HepG2 (cell line): ENCODE measurements around the gene ETV3L. TPM values are rescaled to one million over a fixed set of nuclear protein-coding genes. Genes with fewer than 3 reads are reported as not detected.

Experiments
- ATAC-seq: fragments of 200-7000 bp; cut with Tn5 transposase; 3 replicates; pipeline ENCODE4 v1.9.1; 2020; ENCODE audit warnings: mild to moderate bottlenecking, moderate library complexity
- BruUV-seq: library from RNA; stranded (reverse); fragments of 400-500 nt; replicated peaks from 2 replicates; lab custom pipeline; 2021; lab: Mats Ljungman, UMichigan
- CTCF ChIA-PET: fragments of 300-600 bp; formaldehyde crosslinking; extraction: SDS; loops from one replicate; lab custom pipeline; 2021; ENCODE audit warnings: low total read pairs, inconsistent platforms, low intra/inter-chr PET ratio; lab: Yijun Ruan, JAX
- POLR2A ChIA-PET: fragments of 350-600 bp; sonication (Branson Sonifier 250); formaldehyde crosslinking; loops from one replicate; lab custom pipeline; 2020; ENCODE audit warnings: antibody characterized with exemption, inconsistent platforms; lab: Yijun Ruan, JAX
- DNase-seq: peaks from one replicate; pipeline ENCODE4 v3.0.0-alpha.2; 2015; ENCODE audit warnings: low spot score
- FAIRE-seq: peaks from 3 replicates; lab custom pipeline; 2011; peaks lifted over from hg19 to GRCh38; lab: Jason Lieb, UNC
- H2AFZ ChIP-seq: one replicate; pipeline ENCODE4 v1.6.1; 2011; ENCODE audit warnings: low read length, inconsistent platforms
- H3K27ac ChIP-seq: fragments of 300-600 bp; 3 replicates; pipeline ENCODE4 v1.8.0; 2011; ENCODE audit warnings: mixed run types, mild to moderate bottlenecking, mixed read lengths, low read length, inconsistent platforms; ENCODE audit not compliant: insufficient read depth; ENCODE audit errors: extremely low read length
- H3K27me3 ChIP-seq, 2 experiments: fragments of 200-600 bp in 1 of 2; 2 replicates in 1 of 2; 3 replicates in 1 of 2; pipeline versions ENCODE4 v1.6.0 to v1.8.0; 2011; ENCODE audit warnings: low read length in 2 of 2, mild to moderate bottlenecking in 2 of 2, moderate library complexity in 2 of 2, inconsistent platforms in 1 of 2; ENCODE audit not compliant: insufficient read depth in 2 of 2, control insufficient read depth in 1 of 2
- H3K36me3 ChIP-seq, 2 experiments: fragments of 200-600 bp in 1 of 2; replicated peaks in 1 of 2; 2 replicates in 1 of 2; 3 replicates in 1 of 2; pipeline versions ENCODE4 v1.5.1 to v1.8.0; 2011; ENCODE audit warnings: low read length in 2 of 2, inconsistent platforms in 1 of 2; ENCODE audit not compliant: insufficient read depth in 2 of 2, control insufficient read depth in 1 of 2
- H3K4me1 ChIP-seq: 2 replicates; pipeline ENCODE4 v1.5.1; 2012; ENCODE audit warnings: low read length, inconsistent platforms; ENCODE audit not compliant: insufficient read depth
- H3K4me2 ChIP-seq: 2 replicates; pipeline ENCODE4 v1.6.0; 2011; ENCODE audit warnings: low read depth, low read length, inconsistent platforms
- H3K4me3 ChIP-seq, 3 experiments: fragments of 200-600 bp in 1 of 3; sonication (generic), shearing (Covaris generic) in 1 of 3; replicated peaks in 1 of 3; 2 replicates each; pipeline ENCODE4 v1.5.1; 2011 to 2016; ENCODE audit warnings: low read length in 3 of 3, inconsistent platforms in 2 of 3, low read depth in 2 of 3, mild to moderate bottlenecking in 2 of 3, control low read depth in 1 of 3, mixed read lengths in 1 of 3; ENCODE audit not compliant: insufficient read depth in 1 of 3
- H3K79me2 ChIP-seq: one replicate; pipeline ENCODE4 v1.6.1; 2011; ENCODE audit warnings: low read length, inconsistent platforms; ENCODE audit not compliant: insufficient read depth
- H3K9ac ChIP-seq: 2 replicates; pipeline ENCODE4 v1.6.0; 2011; ENCODE audit warnings: mild to moderate bottlenecking, low read depth, low read length, inconsistent platforms; ENCODE audit not compliant: insufficient read depth
- H3K9me3 ChIP-seq: 2 replicates; pipeline ENCODE4 v1.5.1; 2012; ENCODE audit warnings: mild to moderate bottlenecking, low read length
- H4K20me1 ChIP-seq: 2 replicates; pipeline ENCODE4 v1.6.0; 2011; ENCODE audit warnings: inconsistent platforms, mild to moderate bottlenecking, low read length, moderate library complexity; ENCODE audit not compliant: insufficient read depth
- EEA1 ChIP-seq: sonication (generic); formaldehyde crosslinking; IDR thresholded peaks from 2 replicates; pipeline ENCODE4 v1.5.1; 2020; ENCODE audit warnings: mild to moderate bottlenecking, missing genetic modification reagents, borderline replicate concordance
- GRHL1 ChIP-seq: sonication (generic); formaldehyde crosslinking; conservative IDR thresholded peaks from 2 replicates; pipeline ENCODE4 v1.8.0; 2022; ENCODE audit warnings: missing genetic modification reagents
- MBD4 ChIP-seq: IDR thresholded peaks from 2 replicates; pipeline ENCODE4 v1.6.1; 2012; ENCODE audit warnings: low read length, inconsistent platforms, borderline replicate concordance
- MIXL1 ChIP-seq: IDR thresholded peaks from 2 replicates; pipeline ENCODE4 v1.6.1; 2016
- PRDM15 ChIP-seq: sonication (generic); formaldehyde crosslinking; IDR thresholded peaks from 2 replicates; pipeline ENCODE4 v1.4.0; 2020; ENCODE audit warnings: missing genetic modification reagents
- SMARCE1 ChIP-seq: fragments of 450-650 bp; IDR thresholded peaks from 2 replicates; pipeline ENCODE4 v1.6.1; 2017; ENCODE audit warnings: borderline replicate concordance
- SOX6 ChIP-seq, 2 experiments: fragments of 450-650 bp in 1 of 2; sonication (generic) in 1 of 2; formaldehyde crosslinking in 1 of 2; IDR thresholded peaks; 2 replicates each; pipeline versions ENCODE4 v1.4.0 to v1.6.1; 2017 to 2020; ENCODE audit warnings: antibody characterized with exemption in 1 of 2, mild to moderate bottlenecking in 1 of 2, missing genetic modification reagents in 1 of 2
- TAF1 ChIP-seq: sonication (generic); formaldehyde crosslinking; IDR thresholded peaks from 2 replicates; pipeline ENCODE4 v1.4.0; 2020; ENCODE audit warnings: missing genetic modification reagents
- TFDP2 ChIP-seq: sonication (generic); formaldehyde crosslinking; IDR thresholded peaks from 2 replicates; pipeline ENCODE4 v1.4.0; 2020; ENCODE audit warnings: missing genetic modification reagents
- ZFYVE20 ChIP-seq: sonication (generic); formaldehyde crosslinking; IDR thresholded peaks from 2 replicates; pipeline ENCODE4 v1.8.0; 2023; ENCODE audit warnings: low read depth, mild to moderate bottlenecking, moderate library complexity, missing genetic modification reagents, borderline replicate concordance
- ZNF143 ChIP-seq: sonication (generic); formaldehyde crosslinking; IDR thresholded peaks from 2 replicates; pipeline ENCODE4 v1.4.0; 2020; ENCODE audit warnings: missing genetic modification reagents
- ZNF639 ChIP-seq: conservative IDR thresholded peaks from 2 replicates; pipeline ENCODE4 v1.6.1; 2018; ENCODE audit warnings: missing genetic modification reagents
- ZNF768 ChIP-seq: sonication (generic); formaldehyde crosslinking; IDR thresholded peaks from 2 replicates; pipeline ENCODE4 v1.4.0; 2020; ENCODE audit warnings: missing genetic modification reagents
- ZNF841 ChIP-seq: sonication (generic); formaldehyde crosslinking; IDR thresholded peaks from 2 replicates; pipeline ENCODE4 v1.8.1; 2023; ENCODE audit warnings: missing genetic modification reagents, borderline replicate concordance
- WGBS: methylation state at CpG from one replicate; pipeline ENCODE4 v1.1.6; 2017; ENCODE audit warnings: low lambda C conversion rate; 5-methylcytosine and 5-hydroxymethylcytosine counted together
- in situ Hi-C: cut with HindIII; loops from 2 replicates; pipeline ENCODE4 v1.10.0; 2017; ENCODE audit warnings: low pct_unique_long_range_greater_than_20kb; ENCODE audit not compliant: extremely low pct_ligation_motif_present
- intact Hi-C: fragments of 100-400 bp; cut with micrococcal nuclease; formaldehyde crosslinking; loops from one replicate; pipeline ENCODE4 v1.10.0; 2022; ENCODE audit not compliant: unreplicated experiment
- polyA plus RNA-seq, 8 experiments: library from polyadenylated mRNA; depleted of rRNA in 3 of 8; stranded (reverse) in 7 of 8; unstranded in 1 of 8; fragments of >200 nt; fragmentation: Illumina TruSeq in 4 of 8; extraction: Trizol in 4 of 8; gene quantifications; 2 replicates each; pipeline versions ENCODE4 v1.2.1 to v1.2.3, GENCODE V29; 2011 to 2016; ENCODE audit warnings: low read depth in 4 of 8, missing spikeins in 1 of 8, mixed read lengths in 1 of 8; ENCODE audit not compliant: insufficient read depth in 1 of 8
- total RNA-seq, 5 experiments: library from RNA; depleted of rRNA; stranded (reverse); fragments of >200 nt; fragmentation: Illumina TruSeq; extraction: Trizol; gene quantifications; 2 replicates each; pipeline ENCODE4 v1.2.3, GENCODE V29; 2016; ENCODE audit warnings: low read depth in 1 of 5

ETV3L gene
- total and polyA plus RNA-seq, 2 of the 13 experiments (the other 11 are each of a cell fraction or from before 2014, with no cell fraction given): not detected

- WGBS: under 1% methylated on average over 41 of the region's 120 CpGs
- DNase-seq: peak; percentile 76
- Histone ChIP-seq H2AFZ (peak within 1 kb of the TSS; percentile 57), H3K79me2 (peaks cover 47% of the 10 kb centered on the region), H3K9ac (peak within 1 kb of the TSS; percentile 84), H3K4me3 (peak within 1 kb of the TSS; percentile 83 to 94 (median 88)), H3K4me2 (peak within 1 kb of the TSS; percentile 88), H3K4me1 (peaks cover 49% of the 10 kb centered on the region), H3K9me3 (no peaks in the 10 kb centered on the region), H3K36me3 (no peaks in the 10 kb centered on the region), H4K20me1 (no peaks in the 10 kb centered on the region), H3K27me3 (no peaks in the 10 kb centered on the region; a peak in 1 of 5 replicates), H3K27ac (peak within 1 kb of the TSS; percentile 95)
- BruUV-seq: no TSS peak
- in situ Hi-C loops: no loop called here
- no peak for FAIRE-seq
- intact Hi-C loops: loop anchor here (1.0 kb wide), 1 partner anchor 14 kb away; no protein-coding TSS in a partner anchor
- ATAC-seq: peak; percentile 92
- CTCF ChIA-PET: no interaction called here
- POLR2A ChIA-PET: interaction anchor here (0.6 to 1.9 kb wide), 2 partner anchors 14 to 18 kb away, joined by 3 to 5 read pairs; no protein-coding TSS in a partner anchor
- TF ChIP-seq ZNF639 (CRISPR knock-in tag) (peak; percentile 97), EEA1 (CRISPR knock-in tag) (0 out of 2 replicates have a peak, but pooled peaks have one; percentile 66), ZNF841 (CRISPR knock-in tag) (0 out of 2 replicates have a peak, but pooled peaks have one; percentile 1), ZNF768 (CRISPR knock-in tag) (peak; percentile 35; the same call in 1 of the 2 replicates), ZFYVE20 (CRISPR knock-in tag) (no peak), GRHL1 (CRISPR knock-in tag) (no peak), MIXL1 (0 out of 2 replicates have a peak, but pooled peaks have one; percentile 13), ZNF143 (CRISPR knock-in tag) (no peak), PRDM15 (CRISPR knock-in tag) (0 out of 2 replicates have a peak, but pooled peaks have one; percentile 37), SMARCE1 (no peak), MBD4 (no peak), SOX6 (IDR thresholded peaks at IDR 0.05) (no peak), SOX6 (CRISPR knock-in tag; IDR thresholded peaks at IDR 0.05) (no peak), TFDP2 (CRISPR knock-in tag) (peak; percentile 71; the same call in 1 of the 2 replicates), TAF1 (CRISPR knock-in tag) (peak; percentile 49; the same call in 1 of the 2 replicates)
Observed at GRCh38 chr1:157045250-157046218, 54.1 kb downstream of the ETV3L start, which contains the start of gene ARHGEF11. Gene ARHGEF11 (minus strand): TSS chr1:157045742. CDS start chr1:157044330, 1,412 bp downstream.
